Spleen (tissue), 11 donors: ENCODE data around the gene TRUB2. TPM values are rescaled to one million over a fixed set of nuclear protein-coding genes. Genes with fewer than 3 reads are reported as not detected.

Experiments used
- DNase-seq: peaks from one replicate; pipeline ENCODE4 v3.0.0-alpha.2; 2020
- H3K27ac ChIP-seq, 8 donors: fragments of 200-600 bp; sonication (generic) in 7 of 8; 1 replicate in 4 of 8; 2 replicates in 4 of 8; pipeline versions ENCODE4 v1.5.0 to v1.8.0; 2016 to 2021; ENCODE audit warnings: inconsistent platforms in 4 of 8, mild to moderate bottlenecking in 4 of 8, moderate library complexity in 1 of 8
- H3K27me3 ChIP-seq, 7 donors: fragments of 200-600 bp; sonication (generic) in 6 of 7; replicated peaks in 1 of 7; 1 replicate in 4 of 7; 2 replicates in 3 of 7; pipeline versions ENCODE4 v1.5.0 to v1.8.0; 2016 to 2021; ENCODE audit warnings: inconsistent platforms in 3 of 7, mild to moderate bottlenecking in 1 of 7
- H3K36me3 ChIP-seq, 6 donors: fragments of 200-600 bp; sonication (generic) in 5 of 6; 1 replicate in 4 of 6; 2 replicates in 2 of 6; pipeline versions ENCODE4 v1.5.0 to v1.8.0; 2016 to 2021; ENCODE audit warnings: inconsistent platforms in 2 of 6
- H3K4me1 ChIP-seq, 6 donors: fragments of 200-600 bp; sonication (generic) in 5 of 6; 1 replicate in 3 of 6; 2 replicates in 3 of 6; pipeline versions ENCODE4 v1.5.0 to v1.8.0; 2016 to 2021; ENCODE audit warnings: inconsistent platforms in 3 of 6
- H3K4me3 ChIP-seq, 8 donors: fragments of 200-600 bp; sonication (generic) in 7 of 8; 1 replicate in 4 of 8; 2 replicates in 4 of 8; pipeline versions ENCODE4 v1.5.0 to v1.8.0; 2016 to 2021; ENCODE audit warnings: inconsistent platforms in 4 of 8, mild to moderate bottlenecking in 4 of 8, moderate library complexity in 2 of 8
- H3K9me3 ChIP-seq, 8 donors: fragments of 200-600 bp; sonication (generic) in 7 of 8; 1 replicate in 4 of 8; 2 replicates in 4 of 8; pipeline versions ENCODE4 v1.5.0 to v1.8.0; 2016 to 2021; ENCODE audit warnings: inconsistent platforms in 4 of 8
- POLR2A ChIP-seq, 3 donors: fragments of 450-650 bp; IDR thresholded peaks; one replicate each; pipeline ENCODE4 v1.5.1; 2017; ENCODE audit warnings: antibody characterized with exemption in 3 of 3, mild to moderate bottlenecking in 1 of 3
- POLR2AphosphoS5 ChIP-seq, 3 donors: sonication (generic); formaldehyde crosslinking; IDR thresholded peaks; one replicate each; pipeline ENCODE4 v1.5.1; 2017; ENCODE audit warnings: antibody characterized with exemption in 3 of 3
- WGBS, 5 donors: extraction: QIAGEN DNeasy Blood & Tissue Kit in 3 of 5; methylation state at CpG; one replicate each; pipeline versions ENCODE4 v1.1.5 to v1.1.7; 2013 to 2018; 5-methylcytosine and 5-hydroxymethylcytosine counted together
- intact Hi-C: fragments of 100-400 bp; cut with DNase I; formaldehyde crosslinking; loops from one replicate; pipeline ENCODE4 v1.15.0; 2023; ENCODE audit warnings: low total_unique reads
- polyA plus RNA-seq, 3 donors: library from polyadenylated mRNA; stranded (reverse); fragments of 200-250 nt; gene quantifications; one replicate each; pipeline ENCODE4 v1.2.1, GENCODE V29; 2013
- total RNA-seq, 7 donors: library from RNA; depleted of rRNA in 3 of 7; stranded (reverse); fragments of >200 nt in 3 of 7; fragmentation: NEBNext Ultra II Directional in 4 of 7; extraction: Animal tissue kit (Norgen Biotek cat#: 25700) in 4 of 7; gene quantifications; one replicate each; pipeline versions ENCODE4 v1.1.0 to v1.2.1, GENCODE V29; 2016 to 2021
- TF ChIP-seq, protein P1 (sequence below), 11 experiments: fragments of 200-600 bp in 7 of 11; fragments of 450-650 bp in 4 of 11; sonication (generic) in 4 of 11; IDR thresholded peaks in 8 of 11; conservative IDR thresholded peaks in 3 of 11; 1 replicate in 7 of 11; 2 replicates in 4 of 11; pipeline versions ENCODE4 v1.4.0 to v1.8.0; 2016 to 2021; ENCODE audit warnings: antibody characterized with exemption in 11 of 11, inconsistent platforms in 4 of 11, mild to moderate bottlenecking in 1 of 11
- donor health status: healthy with polysubstance abuse.
- donor health status: DM: no; HTN: no; CAD: no; lungs with moderate emphysema.
- donor health status: DM: no; HTN: no; CAD: no.
- donor health status: Bipolar disorder and iron deficiency.
- donor health status: healthy.
- donor health status: DM: no; HTN: no; CAD: no.
- donor health status: DM: yes; HTN: yes; CAD: no.

TRUB2 gene
- total and polyA plus RNA-seq, 10 donors = 9.0 to 19.2 (median 15.2) TPM

DNA sequence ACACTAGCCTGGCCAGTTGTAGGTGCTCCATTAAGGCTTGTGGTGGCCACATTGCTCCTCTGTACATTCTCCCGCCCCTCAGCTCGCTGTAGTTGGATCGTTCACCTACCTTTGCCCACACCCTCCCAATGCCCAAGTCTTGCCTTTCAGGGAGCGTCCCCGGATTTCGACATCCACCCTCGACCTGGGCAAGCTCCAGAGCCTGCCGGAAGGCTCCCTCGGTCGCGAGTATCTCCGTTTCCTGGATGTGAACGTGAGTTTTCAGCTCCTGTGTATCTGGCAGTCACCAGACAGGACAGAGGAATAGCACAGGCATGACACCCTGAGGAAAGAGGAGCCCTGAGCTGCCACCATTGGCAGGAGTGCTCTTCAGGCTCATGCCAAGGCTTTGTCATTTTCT, 3.4 kb upstream of the TRUB2 start:
- Histone ChIP-seq H3K36me3 (peaks cover 0 to 63% (median 33%) of the 10 kb centered on the region in 6 donors), H3K4me1 (peaks cover 17 to 40% (median 31%) of the 10 kb centered on the region in 6 donors), H3K4me3 (no peak overlapping the region), H3K27me3 (no peaks in the 10 kb centered on the region), H3K9me3 (no peaks in the 10 kb centered on the region), H3K27ac (no peak overlapping the region)
- no peak for DNase-seq
- TF ChIP-seq, protein P1, sequence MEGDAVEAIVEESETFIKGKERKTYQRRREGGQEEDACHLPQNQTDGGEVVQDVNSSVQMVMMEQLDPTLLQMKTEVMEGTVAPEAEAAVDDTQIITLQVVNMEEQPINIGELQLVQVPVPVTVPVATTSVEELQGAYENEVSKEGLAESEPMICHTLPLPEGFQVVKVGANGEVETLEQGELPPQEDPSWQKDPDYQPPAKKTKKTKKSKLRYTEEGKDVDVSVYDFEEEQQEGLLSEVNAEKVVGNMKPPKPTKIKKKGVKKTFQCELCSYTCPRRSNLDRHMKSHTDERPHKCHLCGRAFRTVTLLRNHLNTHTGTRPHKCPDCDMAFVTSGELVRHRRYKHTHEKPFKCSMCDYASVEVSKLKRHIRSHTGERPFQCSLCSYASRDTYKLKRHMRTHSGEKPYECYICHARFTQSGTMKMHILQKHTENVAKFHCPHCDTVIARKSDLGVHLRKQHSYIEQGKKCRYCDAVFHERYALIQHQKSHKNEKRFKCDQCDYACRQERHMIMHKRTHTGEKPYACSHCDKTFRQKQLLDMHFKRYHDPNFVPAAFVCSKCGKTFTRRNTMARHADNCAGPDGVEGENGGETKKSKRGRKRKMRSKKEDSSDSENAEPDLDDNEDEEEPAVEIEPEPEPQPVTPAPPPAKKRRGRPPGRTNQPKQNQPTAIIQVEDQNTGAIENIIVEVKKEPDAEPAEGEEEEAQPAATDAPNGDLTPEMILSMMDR (IDR thresholded peaks at IDR 0.05 in 8 of 11, conservative IDR thresholded peaks at IDR 0.05 in 3 of 11) = no peak
- no peak for TF ChIP-seq POLR2AphosphoS5 (IDR thresholded peaks at IDR 0.05)
- no peak for TF ChIP-seq POLR2A (IDR thresholded peaks at IDR 0.05)
- 84 to 92% (median 89%) methylated on average over 13 of the region's 13 CpGs for WGBS, 5 donors
- intact Hi-C loops = no loop called here

DNA sequence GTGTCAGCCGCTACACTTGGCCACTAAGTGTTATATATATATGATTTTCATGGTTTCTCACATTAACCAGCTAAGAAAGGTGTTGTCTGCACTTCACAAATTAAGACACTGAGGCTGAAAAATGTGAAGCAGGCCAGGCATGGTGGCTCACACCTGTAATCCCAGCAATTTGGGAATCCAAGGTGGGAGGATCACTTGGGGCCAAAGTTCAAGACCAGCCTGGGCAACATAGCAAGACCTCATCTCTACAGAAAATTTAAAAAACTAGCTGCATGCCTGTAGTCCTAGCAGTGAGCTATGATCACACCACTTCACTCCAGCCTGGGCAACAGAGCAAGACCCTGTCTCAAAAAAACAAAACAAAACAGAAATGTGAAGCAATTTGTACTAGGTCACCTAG, 2.2 kb upstream of the TRUB2 start:
- WGBS, 5 donors = 75 to 97% (median 93%) methylated on average over 1 of the region's 1 CpG
- no peak overlapping the region for H3K27ac ChIP-seq

DNA sequence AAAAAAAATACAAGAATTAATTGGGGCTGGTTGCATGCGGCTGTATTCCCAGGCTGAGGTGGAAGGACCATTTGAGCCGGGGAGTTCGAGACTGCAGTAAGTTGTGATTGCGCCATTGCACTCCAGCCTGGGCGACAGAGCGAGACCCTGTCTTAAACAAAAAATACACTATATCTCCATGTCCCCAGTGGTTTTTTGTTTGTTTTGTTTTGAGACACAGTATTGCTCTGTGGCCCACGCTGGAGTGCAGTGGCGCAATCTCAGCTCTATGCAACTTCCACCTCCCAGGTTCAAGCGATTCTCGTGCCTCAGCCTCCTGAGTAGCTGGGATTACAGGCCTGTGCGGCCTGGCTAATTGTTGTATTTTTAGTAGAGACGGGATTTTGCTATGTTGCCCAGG, 1.5 kb upstream of the TRUB2 start:
- WGBS, 5 donors = 59 to 92% (median 73%) methylated on average over 12 of the region's 12 CpGs
- intact Hi-C loops = no loop called here

More for the DNA sequence above, 2.2 kb upstream of the TRUB2 start:
- no peaks in the 10 kb centered on the region for H3K27me3 ChIP-seq
- peaks cover 0 to 70% (median 30%) of the 10 kb centered on the region in 6 donors for H3K36me3 ChIP-seq
- peak overlapping the region in 2 of 8 donors; percentile 98 to 100 for H3K4me3 ChIP-seq
- intact Hi-C loops = no loop called here
- no peaks in the 10 kb centered on the region for H3K9me3 ChIP-seq
- TF ChIP-seq POLR2A (IDR thresholded peaks at IDR 0.05) (no peak), POLR2AphosphoS5 (IDR thresholded peaks at IDR 0.05) (no peak)
- TF ChIP-seq, protein P1 (IDR thresholded peaks at IDR 0.05 in 8 of 11, conservative IDR thresholded peaks at IDR 0.05 in 3 of 11) = no peak
- DNase-seq = no peak
- H3K4me1 ChIP-seq = peaks cover 17 to 40% (median 31%) of the 10 kb centered on the region in 6 donors

DNA sequence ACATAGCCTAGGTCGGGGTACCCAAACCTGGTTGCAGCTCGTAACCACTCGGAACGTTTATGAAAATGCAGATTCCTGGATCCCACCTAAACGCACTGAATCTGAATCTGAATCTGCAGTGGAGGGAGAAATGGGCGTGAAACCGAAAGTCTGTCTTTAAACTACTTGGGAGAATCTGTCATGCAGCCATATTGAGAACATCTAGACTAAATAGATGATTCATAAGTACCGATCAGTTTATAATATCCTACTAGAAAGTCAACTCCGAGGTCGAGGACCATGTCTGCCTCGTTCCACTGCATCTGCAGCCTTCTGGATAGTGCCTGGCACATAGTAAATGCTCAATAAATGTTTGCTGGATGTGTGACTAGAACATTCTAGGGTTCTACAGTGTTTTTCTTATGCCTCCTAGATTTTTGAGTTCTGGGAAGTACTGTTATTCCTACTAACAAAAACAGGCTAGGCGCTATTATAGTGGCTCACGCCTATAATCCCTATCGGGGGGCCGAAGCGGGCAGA, 1.0 kb upstream of the TRUB2 start:
- TF ChIP-seq, protein P1 (IDR thresholded peaks at IDR 0.05 in 8 of 11, conservative IDR thresholded peaks at IDR 0.05 in 3 of 11) = no peak
- TF ChIP-seq POLR2A (IDR thresholded peaks at IDR 0.05) (no peak), POLR2AphosphoS5 (IDR thresholded peaks at IDR 0.05) (no peak)
- Histone ChIP-seq H3K9me3 (no peaks in the 10 kb centered on the region), H3K36me3 (peaks cover 0 to 70% (median 32%) of the 10 kb centered on the region in 6 donors), H3K27ac (peak overlapping the region; percentile 64 to 96 (median 90)), H3K4me3 (peak overlapping the region; percentile 83 to 100 (median 98)), H3K27me3 (no peaks in the 10 kb centered on the region), H3K4me1 (peaks cover 17 to 40% (median 31%) of the 10 kb centered on the region in 6 donors)
- intact Hi-C loops = no loop called here
- 22 to 29% (median 27%) methylated on average over 15 to 16 of the region's 16 CpGs for WGBS, 5 donors
- no peak for DNase-seq

More for the DNA sequence above, 1.5 kb upstream of the TRUB2 start:
- no peak for TF ChIP-seq POLR2AphosphoS5 (IDR thresholded peaks at IDR 0.05)
- TF ChIP-seq, protein P1 (IDR thresholded peaks at IDR 0.05 in 8 of 11, conservative IDR thresholded peaks at IDR 0.05 in 3 of 11) = no peak
- no peak for TF ChIP-seq POLR2A (IDR thresholded peaks at IDR 0.05)
- Histone ChIP-seq H3K4me3 (peak overlapping the region in 7 of 8 donors; percentile 96 to 100 (median 99)), H3K9me3 (no peaks in the 10 kb centered on the region), H3K36me3 (peaks cover 0 to 70% (median 30%) of the 10 kb centered on the region in 6 donors), H3K4me1 (peaks cover 17 to 40% (median 31%) of the 10 kb centered on the region in 6 donors), H3K27ac (peak overlapping the region in 4 of 8 donors; percentile 89 to 96 (median 90)), H3K27me3 (no peaks in the 10 kb centered on the region)
- DNase-seq = no peak
